PC-3 (cell line): ENCODE results near the gene CAPN7.

Experiments used
- CTCF ChIP-seq: fragments of 300-600 bp; sonication (generic); conservative IDR thresholded peaks from 2 replicates; pipeline ENCODE4 v1.5.1; 2017; ENCODE audit warnings: antibody characterized with exemption, low read depth, mild to moderate bottlenecking, low read length
- EZH2phosphoT487 ChIP-seq: fragments of 300-600 bp; sonication (generic); IDR thresholded peaks from 2 replicates; pipeline ENCODE4 v1.6.1; 2018; ENCODE audit warnings: mild to moderate bottlenecking, antibody characterized with exemption, low read length, borderline replicate concordance

DNA sequence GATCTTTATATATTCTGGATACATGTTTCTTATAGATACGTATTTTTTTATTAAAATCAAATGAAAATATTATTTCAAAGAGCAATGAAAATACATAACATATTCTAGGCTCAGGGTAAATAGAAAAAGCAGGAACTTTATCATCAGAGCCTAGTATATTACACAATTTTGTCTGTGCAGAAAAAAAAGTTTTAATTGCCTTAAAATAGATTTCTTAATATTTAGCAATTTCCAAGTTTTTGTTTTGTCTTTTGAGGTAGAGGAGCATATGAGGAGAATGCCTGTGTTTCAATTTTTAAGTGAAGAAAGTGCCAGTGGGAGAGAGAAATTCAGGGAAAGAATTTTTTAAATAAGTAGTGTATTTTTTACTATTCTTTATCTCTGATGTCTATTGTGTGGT lies 10.5 kb downstream of the CAPN7 start:
- TF ChIP-seq CTCF (no peak), EZH2phosphoT487 (no peak)
